ENCODE results near the gene KLK4.

GRCh38 chr19:50873056-50873455, 38.1 kb downstream of the KLK4 start, which contains the start of gene KLK2:
- TF ChIP-seq ZBTB7A (IDR thresholded peaks at IDR 0.05; ENCODE audit: low read depth): no peak
- no peak for TF ChIP-seq YY1 (IDR thresholded peaks at IDR 0.05; ENCODE audit: low read depth)
- no peak for TF ChIP-seq TEAD4 (IDR thresholded peaks at IDR 0.05)
- no peak for TF ChIP-seq NFIC (IDR thresholded peaks at IDR 0.05)
- no peak for TF ChIP-seq EGR1 (IDR thresholded peaks at IDR 0.05)
- TF ChIP-seq FOXM1 (IDR thresholded peaks at IDR 0.05; ENCODE audit: borderline replicate concordance, low read depth): no peak
- TF ChIP-seq REST (IDR thresholded peaks at IDR 0.05; ENCODE audit: low read depth): no peak

Data from Ishikawa (cell line).